Fibroblast of pulmonary artery (primary cell): ENCODE data around the gene CREB5.

Experiments used
- DNase-seq: peaks from one replicate; pipeline ENCODE4 v3.0.0-alpha.2; 2010; ENCODE audit warnings: low read depth
- H3K4me3 ChIP-seq: replicated peaks from 2 replicates; pipeline ENCODE4 v1.5.1; 2011; ENCODE audit warnings: low read depth, mild to moderate bottlenecking, control low read depth, low read length, moderate library complexity
- TF ChIP-seq, protein P1 (sequence below): IDR thresholded peaks from 2 replicates; pipeline ENCODE4 v1.5.1; 2011; ENCODE audit warnings: mild to moderate bottlenecking, control low read depth, low read length, inconsistent platforms; ENCODE audit errors: missing control alignments

Gene CREB5

GRCh38 chr7:28442540-28443420, 30.5 kb downstream of the CREB5 start:
- H3K4me3 ChIP-seq = no peak overlapping the region
- no peak for DNase-seq
- TF ChIP-seq, protein P1, sequence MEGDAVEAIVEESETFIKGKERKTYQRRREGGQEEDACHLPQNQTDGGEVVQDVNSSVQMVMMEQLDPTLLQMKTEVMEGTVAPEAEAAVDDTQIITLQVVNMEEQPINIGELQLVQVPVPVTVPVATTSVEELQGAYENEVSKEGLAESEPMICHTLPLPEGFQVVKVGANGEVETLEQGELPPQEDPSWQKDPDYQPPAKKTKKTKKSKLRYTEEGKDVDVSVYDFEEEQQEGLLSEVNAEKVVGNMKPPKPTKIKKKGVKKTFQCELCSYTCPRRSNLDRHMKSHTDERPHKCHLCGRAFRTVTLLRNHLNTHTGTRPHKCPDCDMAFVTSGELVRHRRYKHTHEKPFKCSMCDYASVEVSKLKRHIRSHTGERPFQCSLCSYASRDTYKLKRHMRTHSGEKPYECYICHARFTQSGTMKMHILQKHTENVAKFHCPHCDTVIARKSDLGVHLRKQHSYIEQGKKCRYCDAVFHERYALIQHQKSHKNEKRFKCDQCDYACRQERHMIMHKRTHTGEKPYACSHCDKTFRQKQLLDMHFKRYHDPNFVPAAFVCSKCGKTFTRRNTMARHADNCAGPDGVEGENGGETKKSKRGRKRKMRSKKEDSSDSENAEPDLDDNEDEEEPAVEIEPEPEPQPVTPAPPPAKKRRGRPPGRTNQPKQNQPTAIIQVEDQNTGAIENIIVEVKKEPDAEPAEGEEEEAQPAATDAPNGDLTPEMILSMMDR = no peak

DNA sequence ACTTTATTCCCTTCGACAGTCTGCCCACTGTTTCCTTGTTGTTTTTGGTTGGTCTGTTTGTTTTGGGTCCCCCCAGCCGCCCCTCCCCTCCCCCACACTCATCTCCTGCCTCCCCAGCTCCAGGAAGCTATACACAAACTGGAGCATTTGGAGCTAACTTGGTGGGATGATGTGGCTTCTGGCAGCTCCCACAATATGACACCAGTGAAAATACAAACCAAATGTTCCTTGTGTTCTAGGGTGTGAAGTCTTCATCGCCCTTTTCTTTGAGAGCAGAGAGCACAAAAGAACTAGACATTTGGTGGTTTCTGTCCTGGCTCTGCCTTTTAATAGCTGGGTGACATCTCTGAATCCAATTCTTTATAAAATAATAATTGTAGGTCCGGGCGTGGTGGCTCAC, 33.8 kb downstream of the CREB5 start:
- TF ChIP-seq, protein P1 = no peak
- H3K4me3 ChIP-seq = no peak overlapping the region
- DNase-seq = no peak

DNA sequence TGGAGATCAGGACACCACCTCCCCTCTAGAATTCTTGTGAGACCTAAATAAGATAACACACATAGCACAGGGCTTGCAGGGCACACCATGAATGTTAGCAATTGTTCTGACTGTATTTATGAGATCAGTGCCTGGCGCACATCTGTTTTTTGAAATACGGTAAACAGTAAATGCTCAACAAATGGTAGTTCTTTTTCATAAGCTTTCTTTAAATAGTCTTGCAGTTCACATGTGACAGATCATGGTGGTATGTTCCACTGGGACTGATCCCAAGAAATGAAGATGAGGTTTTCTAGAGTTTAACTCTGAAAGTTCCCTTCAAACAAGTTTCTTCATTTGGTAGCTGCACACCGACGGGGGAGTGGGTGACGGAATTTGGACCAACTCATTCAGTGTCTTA, 34.8 kb downstream of the CREB5 start:
- DNase-seq = no peak
- H3K4me3 ChIP-seq = no peak overlapping the region
- TF ChIP-seq, protein P1 = no peak

DNA sequence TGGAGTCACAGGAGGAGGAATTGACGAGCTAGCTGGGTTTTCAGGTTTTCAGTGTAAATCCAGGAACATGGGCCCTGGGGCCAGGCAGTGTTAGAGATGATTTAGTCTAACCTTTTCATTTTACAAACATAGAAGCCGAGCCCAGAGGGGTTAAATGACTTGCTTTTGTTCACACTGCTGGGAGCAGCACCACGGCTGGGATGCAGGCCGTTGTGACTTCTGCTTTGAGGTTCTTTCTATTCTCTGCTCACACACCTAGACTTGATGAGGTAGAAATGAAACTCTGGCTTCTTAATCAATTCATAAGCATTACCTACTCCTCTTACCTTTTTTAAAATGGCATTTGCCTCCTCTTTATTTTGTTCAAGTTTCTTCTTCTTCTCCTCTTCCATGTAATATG, 36.4 kb downstream of the CREB5 start:
- DNase-seq = no peak
- H3K4me3 ChIP-seq = no peak overlapping the region
- TF ChIP-seq, protein P1 = no peak

DNA sequence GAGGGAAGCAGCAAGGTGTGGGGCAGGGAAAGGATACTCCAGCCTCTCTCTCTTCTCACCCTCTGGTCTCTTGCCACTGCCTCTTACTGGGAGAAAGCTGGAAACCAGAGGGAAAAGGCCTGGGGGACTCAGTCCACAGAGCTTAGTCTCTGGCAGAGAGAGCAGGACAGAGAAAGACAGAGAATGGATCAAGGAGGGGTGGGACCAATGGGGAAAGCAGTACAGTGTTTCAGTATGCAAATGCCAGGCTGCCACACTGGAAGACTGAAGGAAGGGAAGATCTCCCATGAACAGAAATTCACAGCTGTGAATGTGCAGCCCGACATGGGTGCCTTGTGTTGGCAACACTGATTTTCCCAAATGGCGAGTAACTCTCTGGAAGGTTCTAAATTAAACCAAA, 40.4 kb downstream of the CREB5 start:
- DNase-seq = no peak
- TF ChIP-seq, protein P1 = no peak
- no peak overlapping the region for H3K4me3 ChIP-seq

DNA sequence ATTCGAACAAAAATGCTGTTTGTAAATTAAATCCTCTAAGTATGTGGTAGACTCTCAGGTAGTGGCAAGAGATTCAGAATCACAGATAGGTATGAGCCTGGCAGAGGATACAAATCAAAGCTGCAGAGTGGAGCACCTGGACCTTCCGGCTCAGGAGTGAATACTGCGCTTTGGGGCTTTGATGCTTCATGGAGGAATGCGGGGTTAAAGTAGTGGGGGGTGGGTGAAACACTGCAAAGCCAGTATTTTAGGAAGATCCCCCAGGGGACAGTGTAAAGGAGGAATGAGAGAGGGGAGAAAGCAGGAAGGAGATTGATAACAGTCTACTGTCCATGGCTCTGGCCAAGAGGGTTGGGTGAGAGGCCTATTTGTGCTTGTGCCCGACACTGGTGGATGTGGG, 43.2 kb downstream of the CREB5 start:
- H3K4me3 ChIP-seq = no peak overlapping the region
- DNase-seq = no peak
- TF ChIP-seq, protein P1 = no peak

DNA sequence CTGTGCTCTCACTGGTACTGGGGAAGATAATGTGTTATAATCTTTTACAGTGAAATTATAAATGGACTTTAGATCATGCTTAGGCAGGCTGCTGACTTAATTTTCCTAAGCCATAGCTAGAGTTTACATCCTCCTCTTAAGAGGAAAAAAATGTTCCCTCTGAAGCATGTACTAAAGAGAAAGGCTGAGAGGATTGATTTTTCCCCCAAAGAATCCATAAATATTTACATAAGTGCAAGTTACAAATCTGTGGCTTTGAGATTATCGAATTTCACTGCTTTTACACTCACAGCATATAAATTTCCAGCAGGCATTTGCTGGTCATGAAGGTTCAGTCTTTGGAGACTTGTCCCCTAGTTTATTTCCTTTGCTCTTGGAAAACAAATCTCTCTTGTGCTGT, 43.7 kb downstream of the CREB5 start:
- no peak overlapping the region for H3K4me3 ChIP-seq
- DNase-seq = no peak
- TF ChIP-seq, protein P1 = no peak
